ENCODE measurements around the gene FCN2.

The FCN2 gene

GRCh38 chr9:134932171-134932570 lies 51.6 kb downstream of the FCN2 start:
- TF ChIP-seq, protein P1, sequence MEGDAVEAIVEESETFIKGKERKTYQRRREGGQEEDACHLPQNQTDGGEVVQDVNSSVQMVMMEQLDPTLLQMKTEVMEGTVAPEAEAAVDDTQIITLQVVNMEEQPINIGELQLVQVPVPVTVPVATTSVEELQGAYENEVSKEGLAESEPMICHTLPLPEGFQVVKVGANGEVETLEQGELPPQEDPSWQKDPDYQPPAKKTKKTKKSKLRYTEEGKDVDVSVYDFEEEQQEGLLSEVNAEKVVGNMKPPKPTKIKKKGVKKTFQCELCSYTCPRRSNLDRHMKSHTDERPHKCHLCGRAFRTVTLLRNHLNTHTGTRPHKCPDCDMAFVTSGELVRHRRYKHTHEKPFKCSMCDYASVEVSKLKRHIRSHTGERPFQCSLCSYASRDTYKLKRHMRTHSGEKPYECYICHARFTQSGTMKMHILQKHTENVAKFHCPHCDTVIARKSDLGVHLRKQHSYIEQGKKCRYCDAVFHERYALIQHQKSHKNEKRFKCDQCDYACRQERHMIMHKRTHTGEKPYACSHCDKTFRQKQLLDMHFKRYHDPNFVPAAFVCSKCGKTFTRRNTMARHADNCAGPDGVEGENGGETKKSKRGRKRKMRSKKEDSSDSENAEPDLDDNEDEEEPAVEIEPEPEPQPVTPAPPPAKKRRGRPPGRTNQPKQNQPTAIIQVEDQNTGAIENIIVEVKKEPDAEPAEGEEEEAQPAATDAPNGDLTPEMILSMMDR (IDR thresholded peaks at IDR 0.05): no peak
- Histone ChIP-seq H3K27ac (peak overlapping the region; percentile 84), H3K36me3 (no peaks in the 10 kb centered on the region), H3K4me1 (ENCODE audit: control insufficient read depth in 1 of 2, insufficient read depth in 1 of 2, low read depth in 1 of 2, low read length in 1 of 2) (peaks cover 97 to 98% of the 10 kb centered on the region in 2 experiments), H3K9me3 (no peaks in the 10 kb centered on the region), H3K4me3 (ENCODE audit: low read depth in 1 of 2, low read length in 1 of 2) (no peak overlapping the region), H3K27me3 (no peaks in the 10 kb centered on the region)

- H3K9me3 ChIP-seq: no peaks in the 10 kb centered on the region
- H3K4me3 ChIP-seq (ENCODE audit: low read depth in 1 of 2, low read length in 1 of 2): no peak overlapping the region
- peaks cover 97 to 98% of the 10 kb centered on the region in 2 experiments for H3K4me1 ChIP-seq (ENCODE audit: control insufficient read depth in 1 of 2, insufficient read depth in 1 of 2, low read depth in 1 of 2, low read length in 1 of 2)
- H3K27me3 ChIP-seq: no peaks in the 10 kb centered on the region
- H3K36me3 ChIP-seq: no peaks in the 10 kb centered on the region
- TF ChIP-seq, protein P1 (IDR thresholded peaks at IDR 0.05): no peak
- peak overlapping the region; percentile 84 for H3K27ac ChIP-seq
Observed at GRCh38 chr9:134932606-134933005, 52.0 kb downstream of the FCN2 start.

DNA sequence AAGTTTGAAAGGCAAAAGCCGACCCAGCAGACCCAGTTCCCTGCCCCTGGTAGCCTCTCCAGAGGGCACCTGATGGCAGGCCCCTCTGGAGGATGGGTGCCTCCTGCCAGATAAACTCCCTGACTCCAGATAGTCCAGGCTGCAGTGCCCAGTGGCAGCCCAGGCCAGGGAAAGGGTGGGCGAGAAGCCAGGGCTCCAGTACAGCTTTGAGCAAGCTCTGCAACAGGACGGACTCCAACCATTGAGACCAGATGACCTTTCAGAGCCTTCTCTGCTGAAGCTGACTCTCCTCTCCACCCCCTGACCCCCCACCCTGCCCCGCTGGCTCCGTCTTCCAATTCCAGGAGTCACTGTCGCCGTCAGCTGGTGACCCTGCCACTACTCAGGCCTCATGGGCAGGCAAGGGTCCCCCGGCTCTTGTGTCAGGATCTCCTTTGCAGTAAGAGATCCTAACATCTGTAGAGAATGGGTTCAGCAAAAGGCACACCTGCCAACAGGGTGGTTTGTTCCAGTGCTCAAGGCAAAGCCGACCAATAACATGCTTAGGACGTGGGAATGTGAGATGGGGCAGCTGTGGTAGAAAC lies 52.6 kb downstream of the FCN2 start:
- no peak overlapping the region for H3K4me3 ChIP-seq (ENCODE audit: low read depth in 1 of 2, low read length in 1 of 2)
- TF ChIP-seq, protein P1 (IDR thresholded peaks at IDR 0.05): no peak
- H3K4me1 ChIP-seq (ENCODE audit: control insufficient read depth in 1 of 2, insufficient read depth in 1 of 2, low read depth in 1 of 2, low read length in 1 of 2): peaks cover 97 to 98% of the 10 kb centered on the region in 2 experiments
- peak overlapping the region; percentile 84 for H3K27ac ChIP-seq
- no peaks in the 10 kb centered on the region for H3K36me3 ChIP-seq
- no peaks in the 10 kb centered on the region for H3K9me3 ChIP-seq
- no peaks in the 10 kb centered on the region for H3K27me3 ChIP-seq

- TF ChIP-seq, protein P1 (IDR thresholded peaks at IDR 0.05): no peak
- Histone ChIP-seq H3K27ac (peak overlapping the region; percentile 84), H3K27me3 (no peaks in the 10 kb centered on the region), H3K36me3 (no peaks in the 10 kb centered on the region), H3K9me3 (no peaks in the 10 kb centered on the region), H3K4me1 (ENCODE audit: control insufficient read depth in 1 of 2, insufficient read depth in 1 of 2, low read depth in 1 of 2, low read length in 1 of 2) (peaks cover 88 to 95% of the 10 kb centered on the region in 2 experiments), H3K4me3 (ENCODE audit: low read depth in 1 of 2, low read length in 1 of 2) (peak overlapping the region; percentile 40 to 46)
Observed at GRCh38 chr9:134935056-134935640, 54.5 kb downstream of the FCN2 start.

DNA sequence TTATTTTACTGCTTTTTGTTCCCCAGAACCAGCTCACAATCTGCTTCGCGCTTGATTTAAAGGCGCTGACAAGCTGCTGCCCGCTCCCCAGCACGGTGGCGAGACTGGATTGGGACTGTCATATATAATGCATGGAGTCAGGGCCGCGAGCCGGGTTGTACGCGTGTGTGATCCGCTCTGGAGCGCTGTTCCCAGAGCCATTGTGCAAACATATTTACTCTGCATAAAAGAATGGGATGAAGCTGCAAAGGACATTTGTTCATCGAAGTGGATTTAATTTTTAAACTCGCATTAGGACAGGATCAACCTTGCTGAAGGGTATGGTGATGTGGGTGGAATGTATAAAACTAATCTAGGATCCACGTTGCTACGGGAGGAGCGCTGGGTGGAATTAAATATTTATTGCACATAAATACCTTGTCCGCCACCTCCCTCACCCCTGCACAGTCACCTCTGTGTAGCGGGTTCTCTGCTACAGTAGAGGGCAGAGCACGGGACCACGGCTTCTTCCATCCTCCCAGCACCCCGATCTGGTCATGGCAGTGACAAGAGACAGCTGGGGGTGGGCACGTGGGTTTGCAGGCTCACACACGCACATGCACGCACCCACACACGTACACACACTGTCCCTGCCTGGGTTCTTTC lies 55.2 kb downstream of the FCN2 start:
- Histone ChIP-seq H3K4me1 (ENCODE audit: control insufficient read depth in 1 of 2, insufficient read depth in 1 of 2, low read depth in 1 of 2, low read length in 1 of 2) (peaks cover 84 to 90% of the 10 kb centered on the region in 2 experiments), H3K27ac (peak overlapping the region; percentile 84), H3K27me3 (no peaks in the 10 kb centered on the region), H3K4me3 (ENCODE audit: low read depth in 1 of 2, low read length in 1 of 2) (peak overlapping the region in 1 of 2 experiments; percentile 35), H3K9me3 (no peaks in the 10 kb centered on the region), H3K36me3 (no peaks in the 10 kb centered on the region)
- TF ChIP-seq, protein P1 (IDR thresholded peaks at IDR 0.05): no peak
